ENCODE data around the gene ALOX5.

- TF ChIP-seq EZH2 (IDR thresholded peaks at IDR 0.05), result no peak
- TF ChIP-seq ZFX (IDR thresholded peaks at IDR 0.05), result no peak
- TF ChIP-seq SIN3A (IDR thresholded peaks at IDR 0.05; ENCODE audit: low read depth), result no peak
- TF ChIP-seq CTCF (IDR thresholded peaks at IDR 0.05 in 2 of 3, conservative IDR thresholded peaks at IDR 0.05 in 1 of 3; ENCODE audit: borderline replicate concordance in 1 of 3, insufficient read depth in 1 of 3, low read depth in 2 of 3, low read length in 2 of 3), result no peak
Observed at GRCh38 chr10:45470098-45471012, 96.3 kb downstream of the ALOX5 start.

Measured in HCT116 (cell line).